Muscle of leg (tissue), 16 donors: ENCODE results near the gene LEP. TPM values are rescaled to one million over a fixed set of nuclear protein-coding genes. Genes with fewer than 3 reads are reported as not detected.

Experiments
- DNase-seq: peaks from one replicate; pipeline ENCODE4 v3.0.0; 2013
- H3K27ac ChIP-seq: one replicate; pipeline ENCODE4 v1.5.1; 2013; ENCODE audit warnings: mild to moderate bottlenecking, low read length, control low read depth
- H3K27me3 ChIP-seq: one replicate; pipeline ENCODE4 v1.6.1; 2013; ENCODE audit warnings: low read length; ENCODE audit not compliant: control insufficient read depth, insufficient read depth
- H3K36me3 ChIP-seq: one replicate; pipeline ENCODE4 v1.6.1; 2013; ENCODE audit warnings: low read length; ENCODE audit not compliant: control insufficient read depth, insufficient read depth
- H3K4me1 ChIP-seq: one replicate; pipeline ENCODE4 v1.6.1; 2013; ENCODE audit warnings: low read length; ENCODE audit not compliant: control insufficient read depth, insufficient read depth
- H3K4me3 ChIP-seq: one replicate; pipeline ENCODE4 v1.5.1; 2013; ENCODE audit warnings: low read length, control low read depth
- H3K9me3 ChIP-seq: replicated peaks from 2 replicates; pipeline ENCODE4 v1.6.1; 2013; ENCODE audit warnings: low read depth, low read length; ENCODE audit not compliant: control insufficient read depth
- WGBS: methylation state at CpG from one replicate; pipeline ENCODE4 v1.1.5; 2013; ENCODE audit warnings: missing lambda C conversion rate; ENCODE audit not compliant: insufficient coverage; 5-methylcytosine and 5-hydroxymethylcytosine counted together
- long read RNA-seq, 11 donors: transcript quantifications; one replicate each; lab custom pipeline, GENCODE V29; 2026
- polyA plus RNA-seq, 8 donors: library from polyadenylated mRNA; unstranded; fragments of 120-200 nt; gene quantifications; one replicate each; pipeline versions ENCODE4 v1.2.1 to v1.2.3, GENCODE V29; 2013; ENCODE audit warnings: inconsistent platforms in 1 of 8, low replicate concordance in 1 of 8; ENCODE audit not compliant: insufficient read length in 8 of 8, insufficient read depth in 1 of 8
- total RNA-seq: library from RNA; stranded (reverse); fragments of 120-200 nt; gene quantifications from one replicate; pipeline ENCODE4 v1.2.4, GENCODE V29; 2013

The LEP gene
- total RNA-seq (not detected), polyA plus RNA-seq (under 1 TPM in 7 of 8 donors, not detected in 1; 0.04 to 0.21 (median 0.06) TPM)
- long read RNA-seq, donor 1: 0 reads
- long read RNA-seq, donor 2: 0 reads
- long read RNA-seq, donor 3: 0 reads
- long read RNA-seq, donor 4: 0 reads
- long read RNA-seq, donor 5: 0 reads
- long read RNA-seq, donor 6: 0 reads
- long read RNA-seq, donor 7: 0 reads
- long read RNA-seq, donor 8: 0 reads
- long read RNA-seq, donor 9: 0 reads
- long read RNA-seq, donor 10: 0 reads
- long read RNA-seq, donor 11: 0 reads

DNA sequence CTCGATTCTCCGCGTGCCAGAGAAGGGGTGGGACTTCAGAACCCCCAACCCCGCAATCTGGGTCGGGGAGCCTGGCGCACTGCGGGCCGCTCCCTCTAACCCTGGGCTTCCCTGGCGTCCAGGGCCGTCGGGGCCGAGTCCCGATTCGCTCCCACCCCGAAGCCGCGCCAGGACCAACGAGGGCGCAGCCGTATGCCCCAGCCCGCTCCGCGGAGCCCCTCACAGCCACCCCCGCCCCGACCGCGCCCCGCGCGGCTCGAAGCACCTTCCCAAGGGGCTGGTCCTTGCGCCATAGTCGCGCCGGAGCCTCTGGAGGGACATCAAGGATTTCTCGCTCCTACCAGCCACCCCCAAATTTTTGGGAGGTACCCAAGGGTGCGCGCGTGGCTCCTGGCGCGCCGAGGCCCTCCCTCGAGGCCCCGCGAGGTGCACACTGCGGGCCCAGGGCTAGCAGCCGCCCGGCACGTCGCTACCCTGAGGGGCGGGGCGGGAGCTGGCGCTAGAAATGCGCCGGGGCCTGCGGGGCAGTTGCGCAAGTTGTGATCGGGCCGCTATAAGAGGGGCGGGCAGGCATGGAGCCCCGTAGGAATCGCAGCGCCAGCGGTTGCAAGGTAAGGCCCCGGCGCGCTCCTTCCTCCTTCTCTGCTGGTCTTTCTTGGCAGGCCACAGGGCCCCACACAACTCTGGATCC is at the start of gene LEP:
Gene LEP, plus strand, starts transcription at position 583 of the 691 bp plus-strand sequence. CDS start 10,741 bp downstream, outside the sequence.
- 11% methylated on average over 67 of the region's 67 CpGs for WGBS
- Histone ChIP-seq H3K27me3 (peaks cover 42% of the 10 kb centered on the region), H3K4me3 (no peak within 1 kb of the TSS)

DNA sequence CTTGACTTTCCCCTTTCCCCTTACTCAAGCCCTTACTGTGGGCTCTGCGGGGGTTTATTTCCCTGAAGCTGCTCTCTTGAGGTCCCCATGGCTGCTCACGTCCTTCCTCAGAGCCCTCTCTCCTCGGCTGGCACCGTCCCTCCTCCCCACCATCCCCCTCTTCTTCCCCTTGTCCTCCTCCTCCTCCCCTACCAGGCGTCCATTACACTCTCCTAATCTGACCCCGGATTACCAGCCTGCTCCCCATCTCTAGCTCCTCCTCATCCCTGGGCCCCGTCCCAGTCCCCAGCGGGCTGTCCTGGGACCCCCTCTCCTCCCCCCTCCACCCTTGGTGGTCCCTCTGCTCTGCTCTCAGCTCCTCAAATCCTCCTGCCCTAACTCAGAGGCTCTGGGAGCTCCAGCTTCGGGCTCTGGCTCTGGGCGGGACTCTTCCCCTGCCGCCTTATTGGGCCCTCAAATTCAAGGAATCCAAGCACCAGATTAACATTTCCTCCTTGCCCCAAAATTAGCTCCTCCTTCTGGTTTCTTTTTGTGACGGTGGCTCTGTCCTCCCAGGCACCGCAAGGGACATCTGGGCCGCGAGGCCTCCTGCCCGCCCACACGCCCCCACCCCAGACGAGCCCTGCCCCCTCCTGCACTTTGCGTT is 48.5 kb upstream of the LEP start:
- Histone ChIP-seq H3K4me3 (no peak overlapping the region), H3K27me3 (peaks cover 21% of the 10 kb centered on the region), H3K9me3 (peaks cover 18% of the 10 kb centered on the region), H3K36me3 (no peaks in the 10 kb centered on the region), H3K4me1 (no peaks in the 10 kb centered on the region), H3K27ac (no peak overlapping the region)
- 20% methylated on average over 12 of the region's 19 CpGs for WGBS
- no peak for DNase-seq

More for the DNA sequence above, at the start of gene LEP:
- Histone ChIP-seq H3K36me3 (no peaks in the 10 kb centered on the region), H3K27ac (no peak within 1 kb of the TSS), H3K9me3 (peaks cover 2% of the 10 kb centered on the region), H3K4me1 (no peaks in the 10 kb centered on the region)
- DNase-seq: no peak

DNA sequence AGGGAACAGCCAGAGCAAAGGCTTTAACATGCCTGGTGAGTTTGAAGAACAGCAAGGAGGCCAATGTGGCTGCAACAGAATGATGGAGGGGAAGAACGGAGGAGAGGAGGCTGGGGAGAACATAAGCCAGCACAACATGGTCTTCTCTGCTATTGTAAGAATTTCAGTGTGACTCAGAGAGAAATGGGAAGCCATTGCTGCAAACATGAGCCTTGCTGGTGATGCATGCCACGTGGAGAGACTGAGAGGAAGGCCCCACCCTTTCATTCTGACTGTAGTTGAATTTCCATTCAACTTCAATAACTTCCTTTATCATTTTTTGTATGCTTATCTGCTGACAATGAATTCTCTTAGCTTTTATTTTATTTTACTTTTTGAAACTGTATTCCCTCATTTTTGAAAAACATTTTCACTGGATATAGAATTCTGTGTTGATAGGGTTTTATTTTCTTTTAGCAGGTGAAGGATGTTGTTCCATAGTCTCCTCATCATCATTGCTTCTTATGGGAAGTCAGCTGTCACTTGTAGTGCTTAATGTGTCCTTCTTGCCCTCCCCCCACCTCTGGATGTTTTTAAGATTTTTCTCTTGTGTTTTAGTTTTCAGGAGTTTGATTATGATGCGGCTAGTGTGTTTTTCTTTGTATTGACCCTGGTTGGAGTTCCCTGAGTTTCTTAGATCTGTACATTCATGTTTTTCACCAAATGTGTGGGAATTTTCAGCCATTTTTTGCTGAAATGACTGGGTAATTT is 46.4 kb upstream of the LEP start:
- Histone ChIP-seq H3K27me3 (peaks cover 16% of the 10 kb centered on the region), H3K27ac (no peak overlapping the region), H3K4me3 (no peak overlapping the region), H3K4me1 (no peaks in the 10 kb centered on the region), H3K9me3 (peaks cover 18% of the 10 kb centered on the region), H3K36me3 (no peaks in the 10 kb centered on the region)
- WGBS: 74% methylated on average over 2 of the region's 3 CpGs
- DNase-seq: no peak

DNA sequence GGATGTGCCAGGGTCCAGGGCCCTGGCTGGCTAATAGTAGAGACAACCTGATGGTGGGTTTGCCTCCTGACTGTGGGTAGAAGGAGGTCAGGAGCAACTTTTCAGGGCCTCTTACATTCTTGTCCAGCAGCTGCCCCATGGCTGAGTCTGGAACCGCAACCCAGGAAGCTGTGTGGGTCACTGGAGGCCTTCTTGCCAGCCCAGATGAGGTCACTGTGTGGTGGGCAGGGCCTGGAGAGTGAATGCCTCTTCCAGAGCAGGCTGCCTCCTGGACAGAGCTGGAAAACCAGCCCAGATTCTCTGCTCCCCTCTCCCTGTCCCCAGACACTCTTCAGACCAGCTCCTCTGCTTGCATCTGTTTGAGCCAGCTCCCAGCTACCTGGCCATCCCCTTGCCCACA is 43.5 kb upstream of the LEP start:
- WGBS: 83% methylated on average over 1 of the region's 1 CpG
- Histone ChIP-seq H3K27ac (no peak overlapping the region), H3K27me3 (peaks cover 29% of the 10 kb centered on the region), H3K36me3 (no peaks in the 10 kb centered on the region), H3K9me3 (peaks cover 18% of the 10 kb centered on the region), H3K4me1 (peaks cover 11% of the 10 kb centered on the region), H3K4me3 (no peak overlapping the region)
- DNase-seq: no peak

DNA sequence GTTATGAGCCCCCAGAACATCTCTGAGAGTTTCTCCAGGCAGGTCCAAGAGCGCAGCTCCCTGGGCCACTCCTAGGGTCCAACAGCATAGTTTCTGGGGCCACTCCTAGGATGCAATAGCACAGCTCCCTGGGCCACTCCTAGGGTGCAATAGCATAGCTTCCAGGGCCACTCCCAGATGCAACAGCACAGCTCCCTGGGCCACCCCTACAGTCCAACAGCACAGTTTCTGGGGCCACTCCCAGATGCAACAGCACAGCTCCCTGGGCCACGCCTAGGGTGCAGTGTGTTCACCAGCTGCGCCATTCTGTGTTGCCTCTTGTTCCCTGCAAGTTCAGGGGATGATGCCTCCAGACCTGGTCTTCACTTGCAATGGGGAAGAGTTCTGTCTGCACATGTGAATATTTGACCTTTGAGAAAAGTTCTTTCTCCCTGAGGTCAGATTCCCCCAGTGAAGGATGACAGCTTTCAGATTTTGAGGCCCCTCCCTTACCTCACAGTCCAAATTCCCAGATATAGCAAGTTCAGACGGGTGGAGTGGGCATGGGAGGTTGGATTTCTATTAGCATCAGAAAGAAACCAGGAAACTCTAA is 43.0 kb upstream of the LEP start:
- 85% methylated on average over 2 of the region's 4 CpGs for WGBS
- no peaks in the 10 kb centered on the region for H3K36me3 ChIP-seq
- no peak overlapping the region for H3K27ac ChIP-seq
- no peak for DNase-seq
- H3K4me3 ChIP-seq: no peak overlapping the region
- peaks cover 18% of the 10 kb centered on the region for H3K9me3 ChIP-seq
- H3K4me1 ChIP-seq: peaks cover 16% of the 10 kb centered on the region
- peaks cover 31% of the 10 kb centered on the region for H3K27me3 ChIP-seq

DNA sequence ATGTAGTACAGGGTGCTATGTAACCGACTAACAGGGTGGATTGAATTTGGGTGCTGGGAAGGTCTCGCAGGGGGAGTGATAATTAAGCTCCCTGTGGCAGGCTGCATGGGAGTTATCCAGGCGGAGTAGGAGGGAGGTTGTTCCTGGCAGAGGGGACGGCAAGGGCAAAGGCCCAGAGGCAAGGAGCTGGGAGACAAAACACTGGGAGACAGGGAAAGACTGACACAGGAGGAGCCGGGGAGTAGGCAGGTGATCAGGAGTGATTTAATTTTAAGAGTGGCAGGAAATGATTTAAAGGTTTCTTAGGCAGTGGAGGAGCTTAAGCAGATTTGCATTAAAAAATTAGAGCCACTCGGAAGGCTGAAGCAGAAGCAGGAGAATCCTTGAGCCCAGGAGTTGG is 40.7 kb upstream of the LEP start:
- peaks cover 45% of the 10 kb centered on the region for H3K27me3 ChIP-seq
- no peak overlapping the region for H3K27ac ChIP-seq
- no peak for DNase-seq
- H3K4me3 ChIP-seq: no peak overlapping the region
- H3K4me1 ChIP-seq: peaks cover 16% of the 10 kb centered on the region
- H3K36me3 ChIP-seq: no peaks in the 10 kb centered on the region
- peaks cover 5% of the 10 kb centered on the region for H3K9me3 ChIP-seq
- WGBS: 63% methylated on average over 6 of the region's 6 CpGs

DNA sequence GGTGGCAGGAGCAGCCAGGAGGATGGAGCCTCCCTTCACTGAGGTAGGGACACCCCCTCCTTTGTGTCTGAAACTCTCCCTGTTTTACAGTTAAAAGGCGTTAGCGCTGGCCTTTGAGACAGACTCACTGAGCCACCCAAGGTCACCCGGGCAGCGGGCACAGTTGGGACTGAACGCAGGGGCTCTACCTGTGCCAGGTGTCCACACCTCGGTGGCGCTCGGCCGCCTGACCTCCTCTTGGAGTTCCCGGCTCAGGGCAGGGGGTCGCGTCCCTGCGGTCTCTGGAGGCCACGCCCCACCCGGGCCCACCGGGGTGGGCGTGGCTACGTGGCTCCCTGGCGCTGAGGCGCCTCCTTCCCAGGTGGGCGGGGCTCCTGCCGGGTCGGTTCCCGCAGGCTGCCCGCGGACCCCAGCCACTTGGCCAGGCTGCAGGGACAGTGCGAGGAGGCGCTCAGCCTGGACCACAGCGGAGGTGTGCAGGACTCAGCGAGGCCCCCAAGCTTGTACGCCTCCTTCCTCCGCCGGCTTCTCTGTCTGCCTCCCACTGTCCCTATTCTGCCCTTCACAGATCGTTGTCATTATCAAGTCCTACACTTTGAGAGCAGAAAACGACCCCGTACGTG is 39.9 kb upstream of the LEP start:
- no peak overlapping the region for H3K27ac ChIP-seq
- peaks cover 51% of the 10 kb centered on the region for H3K27me3 ChIP-seq
- peaks cover 16% of the 10 kb centered on the region for H3K4me1 ChIP-seq
- H3K9me3 ChIP-seq: no peaks in the 10 kb centered on the region
- H3K4me3 ChIP-seq: no peak overlapping the region
- no peaks in the 10 kb centered on the region for H3K36me3 ChIP-seq
- WGBS: 1% methylated on average over 37 of the region's 37 CpGs
- DNase-seq: no peak

DNA sequence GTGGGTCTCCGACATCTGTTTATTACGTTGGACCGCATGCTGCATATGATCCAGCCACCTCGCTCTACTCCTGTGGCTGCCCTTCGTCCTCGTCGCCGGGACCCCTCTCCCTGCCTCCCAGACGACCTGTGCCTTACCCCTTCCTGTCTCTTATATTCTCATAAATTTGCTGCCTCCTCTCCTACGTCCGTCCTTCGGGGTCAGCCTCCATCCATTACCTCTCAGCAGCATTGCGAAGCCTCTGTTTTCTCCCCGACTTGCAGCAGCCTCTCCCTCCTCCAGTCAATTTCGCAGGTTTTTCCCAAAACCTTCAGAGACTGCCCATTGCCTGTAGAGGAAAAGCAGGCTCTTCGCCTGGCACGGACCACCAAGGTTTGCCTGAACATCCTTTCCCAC is 39.4 kb upstream of the LEP start:
- Histone ChIP-seq H3K4me1 (peaks cover 16% of the 10 kb centered on the region), H3K9me3 (no peaks in the 10 kb centered on the region), H3K27me3 (peaks cover 56% of the 10 kb centered on the region), H3K4me3 (no peak overlapping the region), H3K36me3 (no peaks in the 10 kb centered on the region), H3K27ac (no peak overlapping the region)
- WGBS: 8% methylated on average over 17 of the region's 17 CpGs
- no peak for DNase-seq

DNA sequence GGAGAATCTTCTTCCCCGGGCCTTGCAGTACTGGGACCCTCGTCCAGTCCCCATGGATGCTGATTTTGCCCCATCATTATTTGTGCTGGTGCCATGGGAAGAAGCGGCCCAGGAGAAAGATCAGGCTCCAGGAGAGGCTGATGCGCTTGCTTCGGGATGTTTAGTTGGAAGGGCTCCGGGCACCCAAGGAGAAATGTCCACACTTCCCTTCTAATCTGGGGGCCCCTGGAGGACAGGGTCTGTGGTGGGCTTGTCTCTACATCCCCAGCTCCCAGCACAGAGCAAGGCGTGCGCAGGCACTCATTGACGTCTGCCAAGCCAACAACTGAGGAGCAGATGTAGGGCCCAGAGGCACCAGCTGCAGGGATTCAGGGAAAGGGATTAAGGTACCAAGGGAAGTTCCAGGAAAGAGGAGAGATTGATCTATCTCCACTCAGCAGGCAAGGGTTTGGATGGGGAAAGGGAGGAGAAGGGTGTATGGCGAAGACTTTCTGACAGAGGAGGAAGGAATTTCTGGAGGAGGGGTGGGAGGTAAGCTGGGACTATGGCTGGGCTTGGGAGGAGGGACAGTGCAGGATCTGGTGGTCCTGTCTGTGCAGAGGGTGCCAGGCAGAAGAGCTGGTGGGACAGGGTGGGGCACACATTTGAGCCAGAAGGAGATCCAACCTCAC is 38.7 kb upstream of the LEP start:
- H3K4me1 ChIP-seq: peaks cover 16% of the 10 kb centered on the region
- no peaks in the 10 kb centered on the region for H3K36me3 ChIP-seq
- DNase-seq: no peak
- WGBS: 30% methylated on average over 4 of the region's 10 CpGs
- H3K9me3 ChIP-seq: no peaks in the 10 kb centered on the region
- H3K27ac ChIP-seq: no peak overlapping the region
- H3K27me3 ChIP-seq: peaks cover 63% of the 10 kb centered on the region
- H3K4me3 ChIP-seq: no peak overlapping the region
